SK-N-SH (cell line): ENCODE results near the gene SESN2. TPM values are rescaled to one million over a fixed set of nuclear protein-coding genes. Genes with fewer than 3 reads are reported as not detected.

Source experiments
- CTCF ChIA-PET: fragments of 300-600, 350-600 bp; formaldehyde crosslinking; extraction: SDS; loops from one replicate; lab custom pipeline; 2021; lab: Yijun Ruan, JAX
- POLR2A ChIA-PET: fragments of 350-600 bp; sonication (Branson Sonifier 250); formaldehyde crosslinking; extraction: SDS; loops from one replicate; lab custom pipeline; 2020; ENCODE audit warnings: antibody characterized with exemption, inconsistent platforms; lab: Yijun Ruan, JAX
- DNase-seq: peaks from one replicate; pipeline ENCODE4 v3.0.0; 2012
- H2AFZ ChIP-seq: fragments of 200-600 bp; sonication (generic); 2 replicates; pipeline ENCODE4 v1.8.1; 2016; ENCODE audit warnings: antibody characterized with exemption, mild to moderate bottlenecking, low read depth
- H3F3A ChIP-seq: fragments of 200-600 bp; sonication (generic); replicated peaks from 2 replicates; pipeline ENCODE3; 2016; ENCODE audit warnings: antibody characterized with exemption, mild to moderate bottlenecking; ENCODE audit not compliant: insufficient read depth
- H3K27ac ChIP-seq, 2 experiments: fragments of 200-500 bp in 1 of 2; fragments of 200-600 bp in 1 of 2; sonication (Bioruptor generic) in 1 of 2; sonication (generic), shearing (Covaris generic) in 1 of 2; 2 replicates each; pipeline versions ENCODE4 v1.5.1 to v1.6.1; 2014 to 2016; ENCODE audit warnings: low read depth in 2 of 2, inconsistent platforms in 1 of 2, low read length in 1 of 2, mild to moderate bottlenecking in 1 of 2, mixed read lengths in 1 of 2
- H3K27me3 ChIP-seq: fragments of 200-600 bp; sonication (generic), shearing (Covaris generic); 2 replicates; pipeline ENCODE4 v1.6.1; 2016; ENCODE audit warnings: mixed run types; ENCODE audit not compliant: insufficient read depth
- H3K36me3 ChIP-seq, 2 experiments: fragments of 200-500 bp in 1 of 2; fragments of 200-600 bp in 1 of 2; sonication (Bioruptor generic) in 1 of 2; sonication (generic) in 1 of 2; replicated peaks in 1 of 2; 2 replicates each; pipeline versions ENCODE3 to v1.5.1; 2014 to 2016; ENCODE audit warnings: low read length in 1 of 2, mild to moderate bottlenecking in 1 of 2; ENCODE audit not compliant: insufficient read depth in 2 of 2, control insufficient read depth in 1 of 2
- H3K4me1 ChIP-seq, 2 experiments: fragments of 200-500 bp in 1 of 2; fragments of 200-600 bp in 1 of 2; sonication (Bioruptor generic) in 1 of 2; sonication (generic), shearing (Covaris generic) in 1 of 2; 2 replicates each; pipeline versions ENCODE4 v1.5.1 to v1.6.1; 2014 to 2016; ENCODE audit warnings: low read depth in 1 of 2, low read length in 1 of 2, mixed run types in 1 of 2; ENCODE audit not compliant: insufficient read depth in 2 of 2, control insufficient read depth in 1 of 2
- H3K4me2 ChIP-seq: fragments of 200-600 bp; sonication (generic), shearing (Covaris generic); 2 replicates; pipeline ENCODE4 v1.6.1; 2017; ENCODE audit warnings: mixed run types
- H3K4me3 ChIP-seq, 2 experiments: fragments of 200-500 bp in 1 of 2; fragments of 200-600 bp in 1 of 2; sonication (Bioruptor generic) in 1 of 2; sonication (generic), shearing (Covaris generic) in 1 of 2; 2 replicates each; pipeline versions ENCODE4 v1.5.1 to v1.8.1; 2014 to 2016; ENCODE audit warnings: low read depth in 2 of 2, inconsistent platforms in 1 of 2, low read length in 1 of 2, mild to moderate bottlenecking in 1 of 2, mixed read lengths in 1 of 2, moderate library complexity in 1 of 2
- H3K79me2 ChIP-seq: fragments of 200-600 bp; sonication (generic); 2 replicates; pipeline ENCODE4 v1.8.1; 2017; ENCODE audit warnings: mild to moderate bottlenecking; ENCODE audit not compliant: insufficient read depth
- H3K9ac ChIP-seq: fragments of 200-600 bp; sonication (generic); 2 replicates; pipeline ENCODE4 v1.6.1; 2017; ENCODE audit warnings: mixed run types
- H3K9me2 ChIP-seq: fragments of 200-600 bp; sonication (generic); 2 replicates; pipeline ENCODE4 v1.6.1; 2017; ENCODE audit warnings: mixed run types
- H3K9me3 ChIP-seq: fragments of 200-600 bp; sonication (generic); 2 replicates; pipeline ENCODE4 v1.6.1; 2017; ENCODE audit warnings: mixed run types, mild to moderate bottlenecking, moderate library complexity
- H4K20me1 ChIP-seq: fragments of 200-600 bp; sonication (generic); 2 replicates; pipeline ENCODE4 v1.6.1; 2017; ENCODE audit warnings: mild to moderate bottlenecking, mixed run types; ENCODE audit not compliant: insufficient read depth
- FOSL2 ChIP-seq: IDR thresholded peaks from 2 replicates; pipeline ENCODE4 v1.4.0; 2012; ENCODE audit warnings: low read depth, mild to moderate bottlenecking, moderate library complexity, borderline replicate concordance
- FOXJ3 ChIP-seq: sonication (generic); formaldehyde crosslinking; IDR thresholded peaks from 2 replicates; pipeline ENCODE4 v1.5.1; 2020; ENCODE audit warnings: mild to moderate bottlenecking, missing genetic modification reagents
- FOXM1 ChIP-seq: IDR thresholded peaks from 2 replicates; pipeline ENCODE4 v1.4.0; 2012; ENCODE audit warnings: low read depth, mild to moderate bottlenecking
- IRF3 ChIP-seq: fragments of 150-350 bp; IDR thresholded peaks from 2 replicates; pipeline ENCODE4 v1.6.1; 2016; ENCODE audit warnings: mild to moderate bottlenecking, low read depth, low read length
- JUND ChIP-seq: IDR thresholded peaks from 2 replicates; pipeline ENCODE4 v1.4.0; 2012
- NFIC ChIP-seq: IDR thresholded peaks from 2 replicates; pipeline ENCODE4 v1.4.0; 2012; ENCODE audit warnings: borderline replicate concordance
- NRF1 ChIP-seq: IDR thresholded peaks from 2 replicates; pipeline ENCODE4 v1.6.1; 2012; ENCODE audit warnings: low read depth, mild to moderate bottlenecking, low read length
- RCOR1 ChIP-seq: fragments of 150-350 bp; IDR thresholded peaks from 2 replicates; pipeline ENCODE4 v1.6.1; 2017; ENCODE audit warnings: antibody characterized with exemption, low read length
- RXRA ChIP-seq: IDR thresholded peaks from 2 replicates; pipeline ENCODE4 v1.4.0; 2012; ENCODE audit warnings: low read depth, mild to moderate bottlenecking, borderline replicate concordance
- SIN3A ChIP-seq: IDR thresholded peaks from 2 replicates; pipeline ENCODE4 v1.6.1; 2012; ENCODE audit warnings: low read depth, mild to moderate bottlenecking, low read length, moderate library complexity, borderline replicate concordance
- SMC3 ChIP-seq: IDR thresholded peaks from 2 replicates; pipeline ENCODE4 v1.6.1; 2012; ENCODE audit warnings: low read depth, low read length, improper control_type of control experiment
- TAF1 ChIP-seq: IDR thresholded peaks from 2 replicates; pipeline ENCODE4 v1.6.1; 2012; ENCODE audit warnings: low read depth, mild to moderate bottlenecking, low read length, moderate library complexity, borderline replicate concordance
- TCF12 ChIP-seq: IDR thresholded peaks from 2 replicates; pipeline ENCODE4 v1.4.0; 2012
- USF2 ChIP-seq: fragments of 150-350 bp; IDR thresholded peaks from 2 replicates; pipeline ENCODE4 v1.6.1; 2017; ENCODE audit warnings: antibody characterized with exemption, low read length, low read depth, borderline replicate concordance
- ZBTB33 ChIP-seq: IDR thresholded peaks from 2 replicates; pipeline ENCODE4 v1.4.0; 2012; ENCODE audit warnings: low read depth, borderline replicate concordance
- WGBS: methylation state at CpG from one replicate; pipeline ENCODE4 v1.1.6; 2017; ENCODE audit warnings: low lambda C conversion rate; 5-methylcytosine and 5-hydroxymethylcytosine counted together
- polyA plus RNA-seq, 3 experiments: library from polyadenylated mRNA; depleted of rRNA; stranded (reverse); fragments of >200 nt; gene quantifications; 2 replicates each; pipeline ENCODE4 v1.2.3, GENCODE V29; 2012

The SESN2 gene
- polyA plus RNA-seq, 1 of the 3 experiments (the other 2 are of a cell fraction) = 14.1 TPM

GRCh38 chr1:28265577-28265976, 6.3 kb downstream of the SESN2 start:
- DNase-seq = no peak

GRCh38 chr1:28266920-28267322, 7.6 kb downstream of the SESN2 start:
- Histone ChIP-seq H3K9ac (no peak overlapping the region), H3K79me2 (peaks cover 95% of the 10 kb centered on the region), H3K9me2 (no peaks in the 10 kb centered on the region), H4K20me1 (peaks cover 98% of the 10 kb centered on the region), H3K27ac (no peak overlapping the region), H3K27me3 (no peaks in the 10 kb centered on the region), H3F3A (peaks cover 5% of the 10 kb centered on the region), H3K36me3 (peaks cover 11 to 13% of the 10 kb centered on the region in 2 experiments), H3K9me3 (no peaks in the 10 kb centered on the region), H2AFZ (no peak overlapping the region), H3K4me3 (no peak overlapping the region), H3K4me1 (peaks cover 0 to 4% of the 10 kb centered on the region in 2 experiments; a peak in 1 of 4 replicates), H3K4me2 (no peak overlapping the region)
- 85% methylated on average over 4 of the region's 5 CpGs for WGBS
- POLR2A ChIA-PET = interaction anchor here (0.7 kb wide), 1 partner anchor 62 kb away, joined by 6 read pairs; the partner anchor contains the start of gene MED18
- CTCF ChIA-PET = interaction anchor here (0.7 to 1.5 kb wide), 4 partner anchors 9 to 93 kb away, joined by 3 to 4 read pairs (median 3); no protein-coding TSS in a partner anchor
- TF ChIP-seq JUND = no peak
- TF ChIP-seq RCOR1 = no peak
- TF ChIP-seq FOXM1 = no peak
- no peak for TF ChIP-seq FOSL2
- TF ChIP-seq ZBTB33 = no peak
- no peak for TF ChIP-seq NFIC
- no peak for TF ChIP-seq TCF12
- no peak for TF ChIP-seq TAF1
- no peak for DNase-seq

More at GRCh38 chr1:28265577-28265976, 6.3 kb downstream of the SESN2 start:
- Histone ChIP-seq H3K4me3 (no peak overlapping the region), H3K79me2 (peaks cover 95% of the 10 kb centered on the region), H3K4me2 (no peak overlapping the region), H3K27me3 (no peaks in the 10 kb centered on the region), H3K36me3 (peaks cover under 1 to 6% of the 10 kb centered on the region in 2 experiments), H2AFZ (no peak overlapping the region), H3K9me2 (no peaks in the 10 kb centered on the region), H3K27ac (no peak overlapping the region), H4K20me1 (peaks cover 98% of the 10 kb centered on the region), H3K4me1 (peaks cover 7 to 10% of the 10 kb centered on the region in 2 experiments; a peak in 1 of 4 replicates), H3F3A (no peaks in the 10 kb centered on the region), H3K9me3 (no peaks in the 10 kb centered on the region), H3K9ac (no peak overlapping the region)
- 99% methylated on average over 8 of the region's 8 CpGs for WGBS
- ChIA-PET POLR2A (no interaction called here), CTCF (interaction anchor here (0.7 to 0.9 kb wide), 2 partner anchors 17 to 49 kb away, joined by 3 to 4 read pairs; no protein-coding TSS in a partner anchor)
- TF ChIP-seq FOXJ3 (no peak), FOXM1 (no peak), USF2 (no peak), TCF12 (no peak), SMC3 (no peak), RXRA (no peak), NRF1 (no peak), SIN3A (no peak), IRF3 (no peak)
